Pancreas (tissue), 10 donors: ENCODE results near the gene TP53BP2. TPM values are rescaled to one million over a fixed set of nuclear protein-coding genes. Genes with fewer than 3 reads are reported as not detected.

ENCODE experiments used
- ATAC-seq, 4 donors: fragments of 200-7000 bp; cut with Tn5 transposase; one replicate each; pipeline versions ENCODE4 v1.8.0 to v1.9.1; 2020; ENCODE audit warnings: mild to moderate bottlenecking in 4 of 4, moderate library complexity in 4 of 4
- DNase-seq, 6 donors: peaks; one replicate each; pipeline ENCODE4 v3.0.0-alpha.2; 2020
- FAIRE-seq: peaks from 2 replicates; lab custom pipeline; 2012; peaks lifted over from hg19 to GRCh38; lab: Jason Lieb, UNC
- H3K27ac ChIP-seq, 4 donors: fragments of 200-600 bp; sonication (generic); 1 replicate in 3 of 4; 2 replicates in 1 of 4; pipeline versions ENCODE4 v1.5.0 to v1.8.0; 2020
- H3K27me3 ChIP-seq, 4 donors: fragments of 200-600 bp; one replicate each; pipeline ENCODE4 v1.8.0; 2021
- H3K36me3 ChIP-seq, 3 donors: fragments of 200-600 bp; sonication (generic) in 1 of 3; one replicate each; pipeline versions ENCODE4 v1.5.0 to v1.8.0; 2020 to 2021
- H3K4me1 ChIP-seq, 3 donors: fragments of 200-600 bp; one replicate each; pipeline ENCODE4 v1.8.0; 2021
- H3K4me3 ChIP-seq, 4 donors: fragments of 200-600 bp; sonication (generic) in 2 of 4; one replicate each; pipeline versions ENCODE4 v1.5.0 to v1.8.0; 2020 to 2021
- H3K9me3 ChIP-seq, 4 donors: fragments of 200-600 bp; one replicate each; pipeline ENCODE4 v1.8.0; 2021
- CTCF ChIP-seq, 4 donors: fragments of 200-600 bp; sonication (generic) in 3 of 4; IDR thresholded peaks; one replicate each; pipeline versions ENCODE4 v1.5.0 to v1.8.0; 2021; ENCODE audit warnings: antibody characterized with exemption in 4 of 4
- WGBS, 2 donors: extraction: QIAGEN DNeasy Blood & Tissue Kit; methylation state at CpG; one replicate each; pipeline ENCODE4 v1.1.7; 2013; 5-methylcytosine and 5-hydroxymethylcytosine counted together
- intact Hi-C, 3 donors: fragments of 100-400 bp; cut with DNase I; formaldehyde crosslinking; loops; one replicate each; pipeline versions ENCODE4 v1.11.1 to v1.14.2; 2022
- polyA plus RNA-seq, 2 donors: library from polyadenylated mRNA; stranded (reverse); fragments of 200-250 nt; gene quantifications; one replicate each; pipeline ENCODE4 v1.2.3, GENCODE V29; 2013
- total RNA-seq, 6 donors: library from RNA; stranded (reverse); fragmentation: NEBNext Ultra II Directional in 4 of 6; extraction: Animal tissue kit (Norgen Biotek cat#: 25700) in 4 of 6; gene quantifications; one replicate each; pipeline versions ENCODE4 v1.2.1 to v1.2.4, GENCODE V29; 2021 to 2023
- donor health status: healthy with polysubstance abuse.
- donor health status: DM: no; HTN: no; CAD: no; lungs with moderate emphysema.
- donor health status: DM: no; HTN: no; CAD: no.
- donor health status: control.
- donor health status: control.
- donor health status: Bipolar disorder and iron deficiency.
- donor health status: DM: yes; HTN: yes; CAD: no.
- donor health status: DM: no; HTN: no; CAD: no.
- donor health status: DM: no; HTN: no; CAD: no.
- donor health status: DM: yes; HTN: yes; CAD: no.

The TP53BP2 gene
- total and polyA plus RNA-seq, 8 donors: 5.5 to 31.7 (median 14.1) TPM

DNA sequence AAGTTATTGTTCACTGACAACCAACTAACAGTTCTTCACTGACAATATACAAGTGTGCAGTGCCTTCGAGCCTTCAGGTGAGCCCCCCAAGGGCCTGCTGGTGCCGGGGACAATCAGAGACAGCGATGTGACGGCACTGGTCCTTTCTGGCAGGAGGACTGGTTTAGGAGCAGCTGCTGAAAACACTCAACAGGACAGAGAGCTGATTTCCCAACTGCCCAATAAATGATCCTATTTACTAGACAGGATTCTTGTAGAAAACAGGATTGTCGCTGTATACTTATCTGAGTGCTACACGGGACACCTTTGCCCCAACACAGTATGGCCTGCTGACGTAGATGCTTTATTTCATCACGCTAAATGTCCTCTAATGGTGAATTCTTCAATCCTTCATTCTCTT, 65.4 kb downstream of the TP53BP2 start:
- H3K27me3 ChIP-seq: no peaks in the 10 kb centered on the region
- H3K27ac ChIP-seq: no peak overlapping the region
- FAIRE-seq (no peak), DNase-seq (no peak), ATAC-seq (no peak)
- H3K4me3 ChIP-seq: no peak overlapping the region
- H3K9me3 ChIP-seq: no peaks in the 10 kb centered on the region
- H3K36me3 ChIP-seq: peaks cover 0 to 22% (median 9%) of the 10 kb centered on the region in 3 donors
- WGBS, 2 donors: 95 to 97% methylated on average over 8 of the region's 8 CpGs
- no peaks in the 10 kb centered on the region for H3K4me1 ChIP-seq
- intact Hi-C loops: no loop called here
- TF ChIP-seq CTCF (IDR thresholded peaks at IDR 0.05): no peak

DNA sequence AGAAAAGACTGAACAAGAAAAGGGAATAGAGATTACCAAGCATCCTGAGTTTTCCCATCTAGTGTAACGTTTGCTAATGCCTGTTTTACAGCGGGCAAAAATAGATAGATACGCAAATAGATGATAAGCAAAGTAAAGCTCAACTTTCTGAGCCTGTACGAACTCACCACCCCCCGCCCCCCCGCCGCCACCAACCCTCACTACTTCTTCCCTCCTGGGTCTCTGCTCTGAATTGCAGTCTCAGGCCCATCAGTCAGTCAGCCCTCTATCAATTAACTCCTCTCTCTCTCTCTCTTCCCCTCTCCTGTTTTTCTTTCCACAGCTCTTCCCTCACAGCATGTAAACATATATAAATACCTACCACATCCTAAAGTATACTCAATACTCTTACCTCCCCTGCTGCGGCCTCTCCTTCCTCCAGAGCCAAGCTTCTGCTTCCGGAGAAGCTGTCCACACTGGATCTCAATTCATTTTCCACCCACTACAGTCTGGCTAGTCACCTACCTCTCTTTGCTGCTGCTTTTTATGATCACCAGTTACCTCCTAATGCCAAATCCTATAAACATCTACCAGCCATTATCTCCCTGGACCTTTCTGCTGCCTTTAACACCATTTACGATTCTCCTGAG, 68.8 kb downstream of the TP53BP2 start:
- no peaks in the 10 kb centered on the region for H3K9me3 ChIP-seq
- H3K4me3 ChIP-seq: no peak overlapping the region
- DNase-seq (no peak), ATAC-seq (no peak), FAIRE-seq (no peak)
- no peak for TF ChIP-seq CTCF (IDR thresholded peaks at IDR 0.05)
- peaks cover 0 to 39% (median 22%) of the 10 kb centered on the region in 3 donors for H3K36me3 ChIP-seq
- no peaks in the 10 kb centered on the region for H3K27me3 ChIP-seq
- H3K4me1 ChIP-seq: peaks cover 0 to 2% (median 0%) of the 10 kb centered on the region in 3 donors
- intact Hi-C loops: no loop called here
- WGBS, 2 donors: 68 to 71% methylated on average over 10 of the region's 10 CpGs
- H3K27ac ChIP-seq: no peak overlapping the region

DNA sequence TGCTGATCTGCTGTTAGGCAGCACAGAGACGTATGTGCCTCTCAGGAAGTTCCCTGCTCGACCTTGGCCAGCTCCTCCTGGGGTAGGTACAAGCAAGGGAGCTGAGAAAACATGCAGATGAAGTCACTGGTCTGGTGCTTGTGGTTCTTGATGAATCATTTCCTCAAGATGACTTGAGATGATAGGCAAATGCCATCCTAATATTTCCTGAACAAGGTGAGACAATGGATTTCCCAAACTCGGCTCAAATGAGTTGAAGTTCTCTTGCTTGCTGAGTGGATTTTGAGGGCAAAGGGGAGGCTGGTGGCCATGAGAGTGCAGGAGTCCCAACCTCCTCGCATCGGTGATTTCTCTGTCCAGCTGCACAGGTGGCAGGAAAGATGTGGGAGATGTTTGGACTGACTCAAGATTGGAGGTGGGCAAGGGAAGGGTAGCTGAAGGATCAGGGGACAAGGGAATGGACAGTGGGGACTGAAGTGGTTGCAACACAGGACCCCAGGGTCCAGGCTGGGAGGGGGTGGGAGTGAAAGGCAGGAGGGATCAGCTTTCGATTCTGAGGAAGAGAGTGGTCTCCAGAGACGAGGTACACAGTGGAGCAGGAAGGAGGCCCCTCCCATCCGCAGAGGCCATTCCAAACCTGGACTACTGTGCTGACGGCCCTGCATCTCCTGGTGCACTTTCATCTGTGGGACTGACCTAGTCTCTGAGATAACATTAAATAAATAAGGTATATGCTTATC, 69.5 kb downstream of the TP53BP2 start:
- Histone ChIP-seq H3K36me3 (peaks cover 0 to 45% (median 22%) of the 10 kb centered on the region in 3 donors), H3K27me3 (no peaks in the 10 kb centered on the region), H3K4me3 (no peak overlapping the region), H3K9me3 (no peaks in the 10 kb centered on the region), H3K27ac (peak overlapping the region in 1 of 4 donors; percentile 6), H3K4me1 (peaks cover 0 to 5% (median 0%) of the 10 kb centered on the region in 3 donors)
- peak; percentile 51 to 69 (median 60) for ATAC-seq
- TF ChIP-seq CTCF (IDR thresholded peaks at IDR 0.05): no peak
- FAIRE-seq: no peak
- intact Hi-C loops: no loop called here
- WGBS, 2 donors: 65% methylated on average over 9 of the region's 9 CpGs
- no peak for DNase-seq

GRCh38 chr1:223775711-223776074, 70.1 kb downstream of the TP53BP2 start:
- WGBS, 2 donors: 81 to 90% methylated on average over 1 of the region's 1 CpG
- H3K36me3 ChIP-seq: peaks cover 0 to 50% (median 22%) of the 10 kb centered on the region in 3 donors
- ATAC-seq (no peak), DNase-seq (no peak), FAIRE-seq (no peak)
- no peak overlapping the region for H3K27ac ChIP-seq
- no peaks in the 10 kb centered on the region for H3K9me3 ChIP-seq
- H3K4me3 ChIP-seq: no peak overlapping the region
- intact Hi-C loops: no loop called here
- H3K27me3 ChIP-seq: no peaks in the 10 kb centered on the region
- peaks cover 0 to 5% (median 0%) of the 10 kb centered on the region in 3 donors for H3K4me1 ChIP-seq
- TF ChIP-seq CTCF (IDR thresholded peaks at IDR 0.05): no peak

DNA sequence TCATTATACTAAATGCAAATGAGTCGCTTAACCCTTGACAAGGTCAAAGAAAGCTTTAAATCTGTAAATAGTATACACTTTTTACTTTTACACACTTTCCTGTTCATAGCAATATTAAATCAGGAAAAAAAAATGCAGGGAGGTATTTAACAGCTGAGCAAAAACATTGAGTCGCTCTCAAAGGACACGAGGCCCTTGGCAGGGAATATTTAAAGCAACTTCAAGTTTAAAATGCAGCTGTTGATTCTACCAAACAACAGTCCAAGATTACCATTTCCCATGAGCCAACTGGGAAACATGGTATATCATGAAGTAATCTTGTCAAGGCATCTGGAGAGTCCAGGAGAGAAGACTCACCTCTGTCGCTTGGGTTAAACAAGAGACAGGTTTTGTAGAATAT, 70.7 kb downstream of the TP53BP2 start:
- peaks cover 0 to 50% (median 17%) of the 10 kb centered on the region in 3 donors for H3K36me3 ChIP-seq
- no peaks in the 10 kb centered on the region for H3K9me3 ChIP-seq
- peaks cover 0 to 5% (median 0%) of the 10 kb centered on the region in 3 donors for H3K4me1 ChIP-seq
- ATAC-seq (no peak), FAIRE-seq (no peak), DNase-seq (no peak)
- no peak overlapping the region for H3K4me3 ChIP-seq
- H3K27me3 ChIP-seq: no peaks in the 10 kb centered on the region
- no peak for TF ChIP-seq CTCF (IDR thresholded peaks at IDR 0.05)
- 52 to 72% methylated on average over 4 of the region's 4 CpGs for WGBS, 2 donors
- intact Hi-C loops: no loop called here
- H3K27ac ChIP-seq: no peak overlapping the region
